ENCODE data around the gene CCDC24. TPM values are rescaled to one million over a fixed set of nuclear protein-coding genes. Genes with fewer than 3 reads are reported as not detected.

Gene CCDC24
- total and polyA plus RNA-seq, 9 of the 15 experiments (the other 6 are each of a cell fraction or from before 2014, with no cell fraction given), result 0.31 to 4.5 (median 1.5) TPM

DNA sequence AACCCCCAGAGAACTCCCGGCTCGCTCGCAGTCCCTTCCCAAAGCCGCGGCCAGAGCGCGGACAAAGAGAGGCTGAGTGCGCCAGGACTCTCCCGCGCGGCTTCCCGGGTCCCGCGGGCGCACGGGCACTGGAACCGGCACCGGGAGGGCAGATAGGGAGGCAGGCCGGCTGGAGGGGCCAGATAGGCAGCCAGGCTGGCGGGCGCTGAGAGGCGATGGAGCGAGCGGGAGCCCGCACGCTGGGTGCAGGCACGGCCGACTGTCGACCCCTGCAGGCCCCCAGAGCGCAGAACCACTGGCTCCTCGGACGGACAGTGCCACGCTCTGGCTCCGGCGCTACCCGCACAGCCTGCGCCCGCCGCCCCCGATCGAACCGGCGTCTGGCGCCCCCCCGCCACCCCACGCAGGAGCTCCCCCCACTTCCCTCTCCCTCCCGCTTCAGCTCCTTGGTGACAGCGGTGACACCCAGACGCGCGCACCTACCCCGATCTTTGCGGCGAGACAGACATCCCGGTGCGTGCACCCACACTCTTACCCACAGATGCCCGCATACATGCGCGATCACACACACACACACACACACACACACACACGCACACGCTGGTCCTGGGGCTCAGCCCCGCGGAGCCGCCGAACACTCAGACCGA, 39.3 kb downstream of the CCDC24 start (continued):
- TF ChIP-seq HDAC1 (IDR thresholded peaks at IDR 0.05) (peak in 1 of 2 experiments; percentile 53; a peak in 1 of 4 replicates), TRIM24 (IDR thresholded peaks at IDR 0.05) (0 out of 4 replicates have a peak, but pooled peaks of 1 of the 2 experiments have one; percentile 40), ARID4B (CRISPR knock-in tag; IDR thresholded peaks at IDR 0.05) (peak; percentile 41; the same call in 1 of the 2 replicates), ARHGAP35 (IDR thresholded peaks at IDR 0.05; ENCODE audit: partially characterized antibody) (peak; percentile 57), KAT7 (CRISPR knock-in tag; IDR thresholded peaks at IDR 0.05; ENCODE audit: borderline replicate concordance) (no peak), ELF4 (CRISPR knock-in tag; IDR thresholded peaks at IDR 0.05) (0 out of 2 replicates have a peak, but pooled peaks have one; percentile 41), ZNF830 (CRISPR knock-in tag; IDR thresholded peaks at IDR 0.05) (0 out of 2 replicates have a peak, but pooled peaks have one; percentile 16), FOSL1 (tag; conservative IDR thresholded peaks at IDR 0.05) (no peak), RBM34 (IDR thresholded peaks at IDR 0.05; ENCODE audit: borderline replicate concordance, insufficient read depth, low read length) (peak; percentile 53; the same call in 1 of the 2 replicates), SNIP1 (IDR thresholded peaks at IDR 0.05; ENCODE audit: low read depth) (no peak), PCBP2 (IDR thresholded peaks at IDR 0.05; ENCODE audit: low read depth, low read length, poor library complexity, severe bottlenecking) (peak; percentile 2), FOXJ3 (CRISPR knock-in tag; IDR thresholded peaks at IDR 0.05) (no peak), FIP1L1 (IDR thresholded peaks at IDR 0.05; ENCODE audit: low read depth, low read length, poor library complexity, severe bottlenecking) (peak; percentile 53), BRD4 (IDR thresholded peaks at IDR 0.05) (peak; percentile 87; the same call in 1 of the 2 replicates), CHD1 (IDR thresholded peaks at IDR 0.05; ENCODE audit: low read length) (peak; percentile 65), KLF13 (tag; IDR thresholded peaks at IDR 0.05; ENCODE audit: borderline replicate concordance, low read depth) (0 out of 2 replicates have a peak, but pooled peaks have one; percentile 38), HNRNPK (IDR thresholded peaks at IDR 0.05; ENCODE audit: low read depth, low read length, poor library complexity, severe bottlenecking) (peak; percentile 5), PPARD (CRISPR knock-in tag; IDR thresholded peaks at IDR 0.05) (no peak), MAZ (CRISPR knock-in tag; conservative IDR thresholded peaks at IDR 0.05 in 1 of 2, IDR thresholded peaks at IDR 0.05 in 1 of 2) (peak in 1 of 2 experiments; percentile 10; a peak in 1 of 4 replicates), RBM22 (IDR thresholded peaks at IDR 0.05; ENCODE audit: low read depth, low read length, poor library complexity, severe bottlenecking) (no peak), CREBBP (IDR thresholded peaks at IDR 0.05; ENCODE audit: low read depth, low read length) (no peak)
- TF ChIP-seq, protein P1, sequence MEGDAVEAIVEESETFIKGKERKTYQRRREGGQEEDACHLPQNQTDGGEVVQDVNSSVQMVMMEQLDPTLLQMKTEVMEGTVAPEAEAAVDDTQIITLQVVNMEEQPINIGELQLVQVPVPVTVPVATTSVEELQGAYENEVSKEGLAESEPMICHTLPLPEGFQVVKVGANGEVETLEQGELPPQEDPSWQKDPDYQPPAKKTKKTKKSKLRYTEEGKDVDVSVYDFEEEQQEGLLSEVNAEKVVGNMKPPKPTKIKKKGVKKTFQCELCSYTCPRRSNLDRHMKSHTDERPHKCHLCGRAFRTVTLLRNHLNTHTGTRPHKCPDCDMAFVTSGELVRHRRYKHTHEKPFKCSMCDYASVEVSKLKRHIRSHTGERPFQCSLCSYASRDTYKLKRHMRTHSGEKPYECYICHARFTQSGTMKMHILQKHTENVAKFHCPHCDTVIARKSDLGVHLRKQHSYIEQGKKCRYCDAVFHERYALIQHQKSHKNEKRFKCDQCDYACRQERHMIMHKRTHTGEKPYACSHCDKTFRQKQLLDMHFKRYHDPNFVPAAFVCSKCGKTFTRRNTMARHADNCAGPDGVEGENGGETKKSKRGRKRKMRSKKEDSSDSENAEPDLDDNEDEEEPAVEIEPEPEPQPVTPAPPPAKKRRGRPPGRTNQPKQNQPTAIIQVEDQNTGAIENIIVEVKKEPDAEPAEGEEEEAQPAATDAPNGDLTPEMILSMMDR (IDR thresholded peaks at IDR 0.05 in 2 of 3, conservative IDR thresholded peaks at IDR 0.05 in 1 of 3; ENCODE audit: insufficient read depth in 2 of 3, low read depth in 1 of 3, low read length in 3 of 3), result peak in 2 of 3 experiments; percentile 50 to 77; a peak in 5 of 6 replicates
